ENCODE results near the gene ZNF385B. TPM values are rescaled to one million over a fixed set of nuclear protein-coding genes. Genes with fewer than 3 reads are reported as not detected.

The ZNF385B gene
- not detected for total RNA-seq (ENCODE audit: unreplicated experiment)
- long read RNA-seq = 0 reads

- Mint-ChIP-seq H3K27ac (ENCODE audit: unreplicated experiment) (no peak within 1 kb of the TSS), H3K27me3 (ENCODE audit: unreplicated experiment) (peaks cover 3% of the 10 kb centered on the region), H3K9me3 (ENCODE audit: unreplicated experiment) (no peaks in the 10 kb centered on the region), H3K36me3 (ENCODE audit: unreplicated experiment) (no peaks in the 10 kb centered on the region), H3K4me1 (ENCODE audit: low read depth, unreplicated experiment) (peaks cover 4% of the 10 kb centered on the region), H3K4me3 (ENCODE audit: unreplicated experiment) (peak within 1 kb of the TSS; percentile 87)
- TF ChIP-seq CTCF (IDR thresholded peaks at IDR 0.05; ENCODE audit: partially characterized antibody, unreplicated experiment) = no peak
- DNase-seq = peak; percentile 55
These were observed at the start of gene ZNF385B for GRCh38 chr2:179861416-179862067. Gene ZNF385B (minus strand): TSS chr2:179861612.

DNA sequence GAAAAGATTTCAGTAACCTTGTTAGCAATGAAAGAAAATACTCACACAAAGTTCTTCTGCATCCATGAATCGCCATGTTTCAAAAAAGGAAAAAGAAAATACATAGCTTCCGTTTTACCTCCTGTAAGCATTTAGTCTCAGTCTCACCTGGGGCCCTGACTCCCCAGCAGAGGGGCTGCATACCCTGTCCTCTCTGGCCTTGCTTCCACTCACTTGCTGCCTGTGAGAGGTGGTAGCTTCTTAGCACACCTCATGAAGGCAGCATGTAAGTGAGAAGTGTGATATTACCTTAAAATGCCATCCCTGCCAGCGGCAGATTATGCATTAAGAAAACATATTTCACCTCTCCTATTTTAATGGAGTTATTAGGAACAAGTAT is 49.3 kb upstream of the ZNF385B start:
- no peak for TF ChIP-seq CTCF (IDR thresholded peaks at IDR 0.05; ENCODE audit: partially characterized antibody, unreplicated experiment)
- Mint-ChIP-seq H3K4me3 (ENCODE audit: unreplicated experiment) (no peak overlapping the region), H3K9me3 (ENCODE audit: unreplicated experiment) (no peaks in the 10 kb centered on the region), H3K27me3 (ENCODE audit: unreplicated experiment) (no peaks in the 10 kb centered on the region), H3K36me3 (ENCODE audit: unreplicated experiment) (no peaks in the 10 kb centered on the region), H3K4me1 (ENCODE audit: low read depth, unreplicated experiment) (no peaks in the 10 kb centered on the region), H3K27ac (ENCODE audit: unreplicated experiment) (no peak overlapping the region)
- DNase-seq = no peak

GRCh38 chr2:179909845-179910734 is 48.7 kb upstream of the ZNF385B start:
- no peaks in the 10 kb centered on the region for H3K9me3 Mint-ChIP-seq (ENCODE audit: unreplicated experiment)
- no peak overlapping the region for H3K4me3 Mint-ChIP-seq (ENCODE audit: unreplicated experiment)
- no peaks in the 10 kb centered on the region for H3K4me1 Mint-ChIP-seq (ENCODE audit: low read depth, unreplicated experiment)
- TF ChIP-seq CTCF (IDR thresholded peaks at IDR 0.05; ENCODE audit: partially characterized antibody, unreplicated experiment) = no peak
- no peaks in the 10 kb centered on the region for H3K27me3 Mint-ChIP-seq (ENCODE audit: unreplicated experiment)
- H3K27ac Mint-ChIP-seq (ENCODE audit: unreplicated experiment) = no peak overlapping the region
- DNase-seq = no peak
- no peaks in the 10 kb centered on the region for H3K36me3 Mint-ChIP-seq (ENCODE audit: unreplicated experiment)

DNA sequence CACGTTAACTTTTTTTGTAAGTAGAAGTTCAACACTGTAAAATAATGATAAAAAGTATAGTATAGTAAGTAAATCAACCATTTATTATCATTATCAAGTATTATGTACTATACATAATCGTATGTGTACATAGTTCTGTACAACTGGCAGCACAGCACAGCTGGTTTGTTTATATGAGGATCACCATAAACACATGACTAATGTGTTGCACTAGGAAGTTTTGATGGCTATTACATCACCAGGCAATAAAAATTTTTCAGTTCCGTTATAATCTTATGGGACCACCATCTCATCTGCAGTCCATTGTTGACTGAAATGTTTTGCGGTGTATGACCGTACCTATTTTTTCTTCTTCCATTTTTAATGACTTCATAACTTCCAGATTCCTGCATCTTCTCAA is 39.2 kb upstream of the ZNF385B start:
- no peak for DNase-seq
- no peak for TF ChIP-seq CTCF (IDR thresholded peaks at IDR 0.05; ENCODE audit: partially characterized antibody, unreplicated experiment)
- no peak overlapping the region for H3K27ac Mint-ChIP-seq (ENCODE audit: unreplicated experiment)
- H3K4me1 Mint-ChIP-seq (ENCODE audit: low read depth, unreplicated experiment) = no peaks in the 10 kb centered on the region
- H3K27me3 Mint-ChIP-seq (ENCODE audit: unreplicated experiment) = no peaks in the 10 kb centered on the region
- H3K36me3 Mint-ChIP-seq (ENCODE audit: unreplicated experiment) = peaks cover 6% of the 10 kb centered on the region
- H3K9me3 Mint-ChIP-seq (ENCODE audit: unreplicated experiment) = no peaks in the 10 kb centered on the region
- H3K4me3 Mint-ChIP-seq (ENCODE audit: unreplicated experiment) = no peak overlapping the region

- no peaks in the 10 kb centered on the region for H3K27me3 Mint-ChIP-seq (ENCODE audit: unreplicated experiment)
- no peaks in the 10 kb centered on the region for H3K9me3 Mint-ChIP-seq (ENCODE audit: unreplicated experiment)
- DNase-seq = no peak
- H3K27ac Mint-ChIP-seq (ENCODE audit: unreplicated experiment) = no peak overlapping the region
- H3K4me1 Mint-ChIP-seq (ENCODE audit: low read depth, unreplicated experiment) = no peaks in the 10 kb centered on the region
- TF ChIP-seq CTCF (IDR thresholded peaks at IDR 0.05; ENCODE audit: partially characterized antibody, unreplicated experiment) = no peak
- peaks cover 6% of the 10 kb centered on the region for H3K36me3 Mint-ChIP-seq (ENCODE audit: unreplicated experiment)
- H3K4me3 Mint-ChIP-seq (ENCODE audit: unreplicated experiment) = no peak overlapping the region
These were observed 38.3 kb upstream of the ZNF385B start for GRCh38 chr2:179899666-179900065.
